Measurements from ENCODE around the gene DMAC2L. TPM values are rescaled to one million over a fixed set of nuclear protein-coding genes. Genes with fewer than 3 reads are reported as not detected.

The DMAC2L gene
- total and polyA plus RNA-seq, 10 of the 15 experiments (the other 5 are each of a cell fraction or from before 2014, with no cell fraction given), result 9.5 to 76.3 (median 28.2) TPM

DNA sequence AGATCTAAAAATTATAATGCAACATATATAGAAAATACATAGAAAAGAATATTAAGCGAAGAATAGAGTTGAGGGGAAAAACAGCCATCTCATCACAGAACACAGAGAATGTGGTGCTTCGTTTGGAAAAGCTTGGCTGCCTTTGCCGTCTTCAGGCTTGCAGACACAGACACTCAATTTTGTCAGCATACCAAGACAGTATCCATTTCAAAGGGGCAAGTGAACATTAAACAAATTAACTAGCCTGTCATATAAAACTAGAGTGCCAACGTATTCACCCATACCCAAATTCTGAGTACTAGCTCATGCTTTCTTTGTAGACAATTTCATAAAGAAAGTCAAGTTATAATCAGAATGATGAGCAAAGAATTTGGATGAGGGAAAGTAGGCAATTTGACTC, 40.5 kb downstream of the DMAC2L start:
- Histone ChIP-seq H3K27me3 (replicated peaks in 1 of 2; ENCODE audit: control insufficient read depth in 2 of 2, insufficient read depth in 2 of 2, low read length in 1 of 2) (no peaks in the 10 kb centered on the region), H4K20me1 (ENCODE audit: control insufficient read depth, insufficient read depth) (no peaks in the 10 kb centered on the region), H3K36me3 (ENCODE audit: control insufficient read depth in 2 of 2, insufficient read depth in 2 of 2, low read length in 1 of 2) (peaks cover 0 to 4% of the 10 kb centered on the region in 2 experiments; a peak in 3 of 4 replicates), H2AFZ (ENCODE audit: control insufficient read depth, low read depth, low read length) (no peak overlapping the region), H3K4me3 (no peak overlapping the region), H3K4me2 (ENCODE audit: control insufficient read depth, insufficient read depth) (no peak overlapping the region), H3K27ac (ENCODE audit: control insufficient read depth, insufficient read depth) (no peak overlapping the region), H3K79me2 (ENCODE audit: control insufficient read depth, insufficient read depth, low read length) (no peaks in the 10 kb centered on the region), H3K4me1 (ENCODE audit: control insufficient read depth, insufficient read depth, low read length) (no peaks in the 10 kb centered on the region), H3K9me3 (replicated peaks; ENCODE audit: control insufficient read depth, insufficient read depth, low read length) (no peaks in the 10 kb centered on the region), H3K9ac (ENCODE audit: control insufficient read depth, insufficient read depth, low read length) (no peak overlapping the region)
- BruUV-seq (replicated peaks), result no TSS peak
- TF ChIP-seq NBN (IDR thresholded peaks at IDR 0.05) (no peak), STAT1 (conservative IDR thresholded peaks at IDR 0.05) (no peak), DPF2 (IDR thresholded peaks at IDR 0.05) (no peak), EZH2 (IDR thresholded peaks at IDR 0.05; ENCODE audit: borderline replicate concordance, control insufficient read depth, low read depth, low read length) (no peak), TARDBP (IDR thresholded peaks at IDR 0.05; ENCODE audit: borderline replicate concordance) (no peak), SRF (IDR thresholded peaks at IDR 0.05; ENCODE audit: low read depth in 2 of 2, low read length in 2 of 2) (no peak)
- TF ChIP-seq, protein P1, sequence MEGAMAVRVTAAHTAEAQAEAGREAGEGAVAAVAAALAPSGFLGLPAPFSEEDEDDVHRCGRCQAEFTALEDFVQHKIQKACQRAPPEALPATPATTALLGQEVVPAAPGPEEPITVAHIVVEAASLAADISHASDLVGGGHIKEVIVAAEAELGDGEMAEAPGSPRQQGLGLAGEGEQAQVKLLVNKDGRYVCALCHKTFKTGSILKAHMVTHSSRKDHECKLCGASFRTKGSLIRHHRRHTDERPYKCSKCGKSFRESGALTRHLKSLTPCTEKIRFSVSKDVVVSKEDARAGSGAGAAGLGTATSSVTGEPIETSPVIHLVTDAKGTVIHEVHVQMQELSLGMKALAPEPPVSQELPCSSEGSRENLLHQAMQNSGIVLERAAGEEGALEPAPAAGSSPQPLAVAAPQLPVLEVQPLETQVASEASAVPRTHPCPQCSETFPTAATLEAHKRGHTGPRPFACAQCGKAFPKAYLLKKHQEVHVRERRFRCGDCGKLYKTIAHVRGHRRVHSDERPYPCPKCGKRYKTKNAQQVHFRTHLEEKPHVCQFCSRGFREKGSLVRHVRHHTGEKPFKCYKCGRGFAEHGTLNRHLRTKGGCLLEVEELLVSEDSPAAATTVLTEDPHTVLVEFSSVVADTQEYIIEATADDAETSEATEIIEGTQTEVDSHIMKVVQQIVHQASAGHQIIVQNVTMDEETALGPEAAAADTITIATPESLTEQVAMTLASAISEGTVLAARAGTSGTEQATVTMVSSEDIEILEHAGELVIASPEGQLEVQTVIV (IDR thresholded peaks at IDR 0.05; ENCODE audit: borderline replicate concordance, partially characterized antibody), result no peak
- TF ChIP-seq, protein P2, sequence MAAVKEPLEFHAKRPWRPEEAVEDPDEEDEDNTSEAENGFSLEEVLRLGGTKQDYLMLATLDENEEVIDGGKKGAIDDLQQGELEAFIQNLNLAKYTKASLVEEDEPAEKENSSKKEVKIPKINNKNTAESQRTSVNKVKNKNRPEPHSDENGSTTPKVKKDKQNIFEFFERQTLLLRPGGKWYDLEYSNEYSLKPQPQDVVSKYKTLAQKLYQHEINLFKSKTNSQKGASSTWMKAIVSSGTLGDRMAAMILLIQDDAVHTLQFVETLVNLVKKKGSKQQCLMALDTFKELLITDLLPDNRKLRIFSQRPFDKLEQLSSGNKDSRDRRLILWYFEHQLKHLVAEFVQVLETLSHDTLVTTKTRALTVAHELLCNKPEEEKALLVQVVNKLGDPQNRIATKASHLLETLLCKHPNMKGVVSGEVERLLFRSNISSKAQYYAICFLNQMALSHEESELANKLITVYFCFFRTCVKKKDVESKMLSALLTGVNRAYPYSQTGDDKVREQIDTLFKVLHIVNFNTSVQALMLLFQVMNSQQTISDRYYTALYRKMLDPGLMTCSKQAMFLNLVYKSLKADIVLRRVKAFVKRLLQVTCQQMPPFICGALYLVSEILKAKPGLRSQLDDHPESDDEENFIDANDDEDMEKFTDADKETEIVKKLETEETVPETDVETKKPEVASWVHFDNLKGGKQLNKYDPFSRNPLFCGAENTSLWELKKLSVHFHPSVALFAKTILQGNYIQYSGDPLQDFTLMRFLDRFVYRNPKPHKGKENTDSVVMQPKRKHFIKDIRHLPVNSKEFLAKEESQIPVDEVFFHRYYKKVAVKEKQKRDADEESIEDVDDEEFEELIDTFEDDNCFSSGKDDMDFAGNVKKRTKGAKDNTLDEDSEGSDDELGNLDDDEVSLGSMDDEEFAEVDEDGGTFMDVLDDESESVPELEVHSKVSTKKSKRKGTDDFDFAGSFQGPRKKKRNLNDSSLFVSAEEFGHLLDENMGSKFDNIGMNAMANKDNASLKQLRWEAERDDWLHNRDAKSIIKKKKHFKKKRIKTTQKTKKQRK (IDR thresholded peaks at IDR 0.05; ENCODE audit: low read depth, low read length), result no peak
- CTCF ChIA-PET, result interaction anchor here (1.3 kb wide), 1 partner anchor 9 kb away, joined by 3 read pairs; no protein-coding TSS in a partner anchor
- WGBS (ENCODE audit: insufficient coverage, insufficient replicate concordance, low lambda C conversion rate, missing lambda C conversion rate), result 74% methylated on average over 4 of the region's 4 CpGs
- in situ Hi-C loops (cut with MboI) (no loop called here), intact Hi-C loops (cut with micrococcal nuclease; ENCODE audit: unreplicated experiment) (no loop called here)
- POLR2A ChIA-PET, result no interaction called here
- FAIRE-seq (no peak), DNase-seq (ENCODE audit: low read depth, low spot score) (no peak), ATAC-seq (no peak)
- RAD21 ChIA-PET (ENCODE audit: unreplicated experiment), result no interaction called here
- SMC1A ChIA-PET (ENCODE audit: uncharacterized antibody, unreplicated experiment), result interaction anchor here (1.4 kb wide), 1 partner anchor 10 kb away, joined by 5 read pairs; no protein-coding TSS in a partner anchor
